GM23338 (cell line): ENCODE measurements around the gene TFF1. TPM values are rescaled to one million over a fixed set of nuclear protein-coding genes. Genes with fewer than 3 reads are reported as not detected.
"Not testable (repeated sequence)": the region's sequence is repeated elsewhere in the genome, so short reads cannot be mapped to it uniquely, and the experiment has no call there.

ENCODE experiments used
- ATAC-seq: fragments of 200-7000 bp; cut with Tn5 transposase; 3 replicates; pipeline ENCODE4 v1.9.1; 2020
- DNase-seq: peaks from one replicate; pipeline ENCODE4 v3.0.0-alpha.2; 2015; ENCODE audit warnings: low spot score
- H2AFZ ChIP-seq: fragments of 200-600 bp; sonication (generic); 2 replicates; pipeline ENCODE4 v1.8.0; 2016; ENCODE audit warnings: antibody characterized with exemption, mild to moderate bottlenecking, moderate library complexity
- H3F3A ChIP-seq: fragments of 200-600 bp; sonication (generic); replicated peaks from 2 replicates; pipeline ENCODE4 v1.8.0; 2017; ENCODE audit warnings: antibody characterized with exemption, mixed run types, low read depth
- H3K27ac ChIP-seq: fragments of 200-600 bp; sonication (generic); 2 replicates; pipeline ENCODE4 v1.6.1; 2016; ENCODE audit warnings: low read depth
- H3K27me3 ChIP-seq: fragments of 200-600 bp; sonication (generic); 2 replicates; pipeline ENCODE4 v1.8.0; 2016; ENCODE audit warnings: mild to moderate bottlenecking, mixed run types, moderate library complexity; ENCODE audit not compliant: insufficient read depth
- H3K36me3 ChIP-seq: fragments of 200-600 bp; sonication (generic); 2 replicates; pipeline ENCODE4 v1.8.0; 2016; ENCODE audit warnings: mild to moderate bottlenecking; ENCODE audit not compliant: insufficient read depth
- H3K4me1 ChIP-seq: fragments of 200-600 bp; sonication (generic); 2 replicates; pipeline ENCODE4 v1.8.0; 2016; ENCODE audit warnings: mild to moderate bottlenecking, moderate library complexity; ENCODE audit not compliant: insufficient read depth
- H3K4me2 ChIP-seq: fragments of 200-600 bp; sonication (generic); 2 replicates; pipeline ENCODE4 v1.7.1; 2017; ENCODE audit warnings: mixed run types
- H3K4me3 ChIP-seq: fragments of 200-600 bp; sonication (generic); 2 replicates; pipeline ENCODE4 v1.6.1; 2016; ENCODE audit warnings: mixed run types
- H3K79me2 ChIP-seq: fragments of 200-600 bp; sonication (generic); replicated peaks from 2 replicates; pipeline ENCODE4 v1.8.0; 2017; ENCODE audit warnings: mild to moderate bottlenecking; ENCODE audit not compliant: insufficient read depth
- H3K9me2 ChIP-seq: fragments of 200-600 bp; sonication (generic); 2 replicates; pipeline ENCODE4 v1.8.0; 2017; ENCODE audit not compliant: insufficient read depth
- H4K20me1 ChIP-seq: fragments of 200-600 bp; sonication (generic); replicated peaks from 2 replicates; pipeline ENCODE4 v1.8.0; 2017; ENCODE audit warnings: mild to moderate bottlenecking; ENCODE audit not compliant: insufficient read depth
- H3K27ac Mint-ChIP-seq: 2 replicates; pipeline ENCODE4 v1.8.0; 2020; ENCODE audit warnings: inconsistent platforms, mild to moderate bottlenecking, moderate library complexity, mixed read lengths
- H3K27me3 Mint-ChIP-seq: 3 replicates; pipeline ENCODE4 v1.8.0; 2022; ENCODE audit warnings: low read depth, mild to moderate bottlenecking, moderate library complexity, mixed read lengths, inconsistent platforms; ENCODE audit not compliant: insufficient read depth, poor library complexity
- H3K36me3 Mint-ChIP-seq: 3 replicates; pipeline ENCODE4 v1.8.0; 2021; ENCODE audit warnings: low read depth, mild to moderate bottlenecking, inconsistent platforms, moderate library complexity, mixed read lengths
- H3K4me1 Mint-ChIP-seq: 3 replicates; pipeline ENCODE4 v1.8.0; 2020; ENCODE audit warnings: mild to moderate bottlenecking, inconsistent platforms, mixed read lengths
- H3K4me3 Mint-ChIP-seq: 3 replicates; pipeline ENCODE4 v1.8.0; 2021; ENCODE audit warnings: moderate library complexity, mild to moderate bottlenecking, inconsistent platforms, mixed read lengths
- H3K9me3 Mint-ChIP-seq: 3 replicates; pipeline ENCODE4 v1.8.0; 2020; ENCODE audit warnings: moderate library complexity, mild to moderate bottlenecking, inconsistent platforms, mixed read lengths
- CREB1 ChIP-seq: fragments of 250-450 bp; sonication (Bioruptor Pico); IDR thresholded peaks from 2 replicates; pipeline ENCODE4 v1.5.0; 2020; ENCODE audit warnings: low read depth, mild to moderate bottlenecking, moderate library complexity
- EZH2phosphoT487 ChIP-seq: fragments of 200-600 bp; sonication (generic); IDR thresholded peaks from one replicate; pipeline ENCODE4 v1.8.1; 2018; ENCODE audit warnings: antibody characterized with exemption; ENCODE audit not compliant: unreplicated experiment
- JUNB ChIP-seq: IDR thresholded peaks from one replicate; pipeline ENCODE4 v1.6.1; 2016; ENCODE audit warnings: antibody characterized with exemption; ENCODE audit not compliant: unreplicated experiment
- NANOG ChIP-seq: IDR thresholded peaks from 2 replicates; pipeline ENCODE4 v1.6.1; 2016; ENCODE audit warnings: antibody characterized with exemption, borderline replicate concordance
- POLR2AphosphoS5 ChIP-seq: IDR thresholded peaks from 2 replicates; pipeline ENCODE4 v1.6.1; 2016; ENCODE audit warnings: antibody characterized with exemption, low read depth
- ZNF114 ChIP-seq: fragments of 250-450 bp; sonication (Bioruptor Pico); IDR thresholded peaks from 2 replicates; pipeline ENCODE4 v1.5.0; 2020; ENCODE audit warnings: mild to moderate bottlenecking, moderate library complexity
- polyA plus RNA-seq: library from polyadenylated mRNA; unstranded; fragments of >200 nt; fragmentation: Nextera tagmentation; extraction: Ambion mirVana; gene quantifications from 2 replicates; pipeline ENCODE4 v1.2.1, GENCODE V29; 2016
- total RNA-seq: library from RNA; depleted of rRNA; stranded (reverse); fragments of >200 nt; shearing (Covaris generic); gene quantifications from 2 replicates; pipeline ENCODE4 v1.2.3, GENCODE V29; 2014
- TF ChIP-seq, protein P1 (sequence below): fragments of 250-450 bp; sonication (Bioruptor Pico); IDR thresholded peaks from 2 replicates; pipeline ENCODE4 v1.5.0; 2020; ENCODE audit warnings: mild to moderate bottlenecking, moderate library complexity
- TF ChIP-seq, protein P2 (sequence below): IDR thresholded peaks from 2 replicates; pipeline ENCODE4 v1.6.1; 2016; ENCODE audit warnings: antibody characterized with exemption
- TF ChIP-seq, protein P3 (sequence below): IDR thresholded peaks from one replicate; pipeline ENCODE4 v1.6.1; 2018; ENCODE audit warnings: antibody characterized with exemption; ENCODE audit not compliant: unreplicated experiment

TFF1 gene
- total and polyA plus RNA-seq, 2 experiments from 2014 or later: not detected

- TF ChIP-seq, protein P1, sequence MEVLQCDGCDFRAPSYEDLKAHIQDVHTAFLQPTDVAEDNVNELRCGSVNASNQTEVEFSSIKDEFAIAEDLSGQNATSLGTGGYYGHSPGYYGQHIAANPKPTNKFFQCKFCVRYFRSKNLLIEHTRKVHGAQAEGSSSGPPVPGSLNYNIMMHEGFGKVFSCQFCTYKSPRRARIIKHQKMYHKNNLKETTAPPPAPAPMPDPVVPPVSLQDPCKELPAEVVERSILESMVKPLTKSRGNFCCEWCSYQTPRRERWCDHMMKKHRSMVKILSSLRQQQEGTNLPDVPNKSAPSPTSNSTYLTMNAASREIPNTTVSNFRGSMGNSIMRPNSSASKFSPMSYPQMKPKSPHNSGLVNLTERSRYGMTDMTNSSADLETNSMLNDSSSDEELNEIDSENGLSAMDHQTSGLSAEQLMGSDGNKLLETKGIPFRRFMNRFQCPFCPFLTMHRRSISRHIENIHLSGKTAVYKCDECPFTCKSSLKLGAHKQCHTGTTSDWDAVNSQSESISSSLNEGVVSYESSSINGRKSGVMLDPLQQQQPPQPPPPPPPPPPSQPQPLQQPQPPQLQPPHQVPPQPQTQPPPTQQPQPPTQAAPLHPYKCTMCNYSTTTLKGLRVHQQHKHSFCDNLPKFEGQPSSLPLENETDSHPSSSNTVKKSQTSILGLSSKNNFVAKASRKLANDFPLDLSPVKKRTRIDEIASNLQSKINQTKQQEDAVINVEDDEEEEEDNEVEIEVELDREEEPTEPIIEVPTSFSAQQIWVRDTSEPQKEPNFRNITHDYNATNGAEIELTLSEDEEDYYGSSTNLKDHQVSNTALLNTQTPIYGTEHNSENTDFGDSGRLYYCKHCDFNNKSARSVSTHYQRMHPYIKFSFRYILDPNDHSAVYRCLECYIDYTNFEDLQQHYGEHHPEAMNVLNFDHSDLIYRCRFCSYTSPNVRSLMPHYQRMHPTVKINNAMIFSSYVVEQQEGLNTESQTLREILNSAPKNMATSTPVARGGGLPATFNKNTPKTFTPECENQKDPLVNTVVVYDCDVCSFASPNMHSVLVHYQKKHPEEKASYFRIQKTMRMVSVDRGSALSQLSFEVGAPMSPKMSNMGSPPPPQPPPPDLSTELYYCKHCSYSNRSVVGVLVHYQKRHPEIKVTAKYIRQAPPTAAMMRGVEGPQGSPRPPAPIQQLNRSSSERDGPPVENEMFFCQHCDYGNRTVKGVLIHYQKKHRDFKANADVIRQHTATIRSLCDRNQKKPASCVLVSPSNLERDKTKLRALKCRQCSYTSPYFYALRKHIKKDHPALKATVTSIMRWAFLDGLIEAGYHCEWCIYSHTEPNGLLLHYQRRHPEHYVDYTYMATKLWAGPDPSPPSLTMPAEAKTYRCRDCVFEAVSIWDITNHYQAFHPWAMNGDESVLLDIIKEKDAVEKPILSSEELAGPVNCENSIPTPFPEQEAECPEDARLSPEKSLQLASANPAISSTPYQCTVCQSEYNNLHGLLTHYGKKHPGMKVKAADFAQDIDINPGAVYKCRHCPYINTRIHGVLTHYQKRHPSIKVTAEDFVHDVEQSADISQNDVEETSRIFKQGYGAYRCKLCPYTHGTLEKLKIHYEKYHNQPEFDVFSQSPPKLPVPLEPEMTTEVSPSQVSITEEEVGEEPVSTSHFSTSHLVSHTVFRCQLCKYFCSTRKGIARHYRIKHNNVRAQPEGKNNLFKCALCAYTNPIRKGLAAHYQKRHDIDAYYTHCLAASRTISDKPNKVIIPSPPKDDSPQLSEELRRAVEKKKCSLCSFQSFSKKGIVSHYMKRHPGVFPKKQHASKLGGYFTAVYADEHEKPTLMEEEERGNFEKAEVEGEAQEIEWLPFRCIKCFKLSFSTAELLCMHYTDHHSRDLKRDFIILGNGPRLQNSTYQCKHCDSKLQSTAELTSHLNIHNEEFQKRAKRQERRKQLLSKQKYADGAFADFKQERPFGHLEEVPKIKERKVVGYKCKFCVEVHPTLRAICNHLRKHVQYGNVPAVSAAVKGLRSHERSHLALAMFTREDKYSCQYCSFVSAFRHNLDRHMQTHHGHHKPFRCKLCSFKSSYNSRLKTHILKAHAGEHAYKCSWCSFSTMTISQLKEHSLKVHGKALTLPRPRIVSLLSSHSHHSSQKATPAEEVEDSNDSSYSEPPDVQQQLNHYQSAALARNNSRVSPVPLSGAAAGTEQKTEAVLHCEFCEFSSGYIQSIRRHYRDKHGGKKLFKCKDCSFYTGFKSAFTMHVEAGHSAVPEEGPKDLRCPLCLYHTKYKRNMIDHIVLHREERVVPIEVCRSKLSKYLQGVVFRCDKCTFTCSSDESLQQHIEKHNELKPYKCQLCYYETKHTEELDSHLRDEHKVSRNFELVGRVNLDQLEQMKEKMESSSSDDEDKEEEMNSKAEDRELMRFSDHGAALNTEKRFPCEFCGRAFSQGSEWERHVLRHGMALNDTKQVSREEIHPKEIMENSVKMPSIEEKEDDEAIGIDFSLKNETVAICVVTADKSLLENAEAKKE: no peak
- no peak for TF ChIP-seq CREB1 (CRISPR knock-in tag)
- TF ChIP-seq JUNB: no peak
- TF ChIP-seq EZH2phosphoT487: no peak
Observed at GRCh38 chr21:42409366-42409765, 43.0 kb upstream of the TFF1 start (continued).

DNA sequence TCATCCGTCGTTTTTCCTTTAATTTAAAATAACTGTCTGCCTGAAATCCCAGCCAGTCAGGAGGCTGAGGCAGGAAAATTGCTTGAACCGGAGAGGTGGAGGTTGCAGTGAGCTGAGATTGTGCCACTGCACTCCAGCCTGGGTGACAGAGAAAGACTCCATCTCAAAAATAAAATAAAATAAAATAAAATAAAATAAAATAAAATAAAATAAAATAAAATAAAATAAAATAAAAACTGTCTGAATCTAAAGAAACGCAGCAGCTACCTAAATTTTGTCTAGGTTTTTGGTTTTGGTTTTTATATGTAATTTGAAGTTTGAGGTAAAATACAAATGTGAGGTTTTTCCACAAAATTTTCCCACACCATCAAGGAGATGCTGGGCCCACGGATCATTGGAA, 42.4 kb upstream of the TFF1 start:
- H3K4me3 Mint-ChIP-seq, H3F3A ChIP-seq, ATAC-seq: not testable (repeated sequence)

DNA sequence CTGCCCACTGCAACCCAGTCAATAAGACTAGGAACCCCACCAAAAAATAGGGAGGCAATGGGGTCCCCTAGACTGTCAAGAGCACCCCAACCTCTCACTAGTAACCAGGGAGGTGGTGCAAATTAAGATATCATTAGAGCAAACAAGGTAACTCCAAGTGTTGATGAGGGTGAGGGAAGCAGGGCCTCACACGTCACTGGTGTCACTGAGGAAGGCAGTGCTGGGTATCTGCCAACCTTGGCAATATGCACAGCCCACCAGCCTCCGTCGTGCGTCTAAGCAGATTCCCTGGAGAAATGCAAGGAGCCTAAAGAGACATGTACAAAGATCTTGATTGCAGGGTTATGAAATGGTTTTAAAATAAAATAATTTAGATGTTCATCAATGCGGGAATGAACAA, 41.1 kb upstream of the TFF1 start:
- ATAC-seq (no peak), DNase-seq (no peak)
- Mint-ChIP-seq H3K9me3 (no peaks in the 10 kb centered on the region), H3K4me3 (no peak overlapping the region), H3K36me3 (no peaks in the 10 kb centered on the region), H3K4me1 (peaks cover 7% of the 10 kb centered on the region; the same call in 2 of the 3 replicates), H3K27me3 (peaks cover 1% of the 10 kb centered on the region), H3K27ac (no peak overlapping the region)
- Histone ChIP-seq H3K4me1 (no peaks in the 10 kb centered on the region), H4K20me1 (no peaks in the 10 kb centered on the region), H3K36me3 (no peaks in the 10 kb centered on the region), H3F3A (no peaks in the 10 kb centered on the region), H2AFZ (no peak overlapping the region), H3K27ac (no peak overlapping the region), H3K27me3 (no peaks in the 10 kb centered on the region), H3K4me2 (no peak overlapping the region), H3K9me2 (no peaks in the 10 kb centered on the region), H3K79me2 (no peaks in the 10 kb centered on the region), H3K4me3 (no peak overlapping the region)
- TF ChIP-seq EZH2phosphoT487: no peak
- TF ChIP-seq ZNF114 (CRISPR knock-in tag): no peak
- TF ChIP-seq POLR2AphosphoS5: no peak
- no peak for TF ChIP-seq NANOG
- TF ChIP-seq, protein P2, sequence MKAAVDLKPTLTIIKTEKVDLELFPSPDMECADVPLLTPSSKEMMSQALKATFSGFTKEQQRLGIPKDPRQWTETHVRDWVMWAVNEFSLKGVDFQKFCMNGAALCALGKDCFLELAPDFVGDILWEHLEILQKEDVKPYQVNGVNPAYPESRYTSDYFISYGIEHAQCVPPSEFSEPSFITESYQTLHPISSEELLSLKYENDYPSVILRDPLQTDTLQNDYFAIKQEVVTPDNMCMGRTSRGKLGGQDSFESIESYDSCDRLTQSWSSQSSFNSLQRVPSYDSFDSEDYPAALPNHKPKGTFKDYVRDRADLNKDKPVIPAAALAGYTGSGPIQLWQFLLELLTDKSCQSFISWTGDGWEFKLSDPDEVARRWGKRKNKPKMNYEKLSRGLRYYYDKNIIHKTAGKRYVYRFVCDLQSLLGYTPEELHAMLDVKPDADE: no peak
- TF ChIP-seq, protein P3, sequence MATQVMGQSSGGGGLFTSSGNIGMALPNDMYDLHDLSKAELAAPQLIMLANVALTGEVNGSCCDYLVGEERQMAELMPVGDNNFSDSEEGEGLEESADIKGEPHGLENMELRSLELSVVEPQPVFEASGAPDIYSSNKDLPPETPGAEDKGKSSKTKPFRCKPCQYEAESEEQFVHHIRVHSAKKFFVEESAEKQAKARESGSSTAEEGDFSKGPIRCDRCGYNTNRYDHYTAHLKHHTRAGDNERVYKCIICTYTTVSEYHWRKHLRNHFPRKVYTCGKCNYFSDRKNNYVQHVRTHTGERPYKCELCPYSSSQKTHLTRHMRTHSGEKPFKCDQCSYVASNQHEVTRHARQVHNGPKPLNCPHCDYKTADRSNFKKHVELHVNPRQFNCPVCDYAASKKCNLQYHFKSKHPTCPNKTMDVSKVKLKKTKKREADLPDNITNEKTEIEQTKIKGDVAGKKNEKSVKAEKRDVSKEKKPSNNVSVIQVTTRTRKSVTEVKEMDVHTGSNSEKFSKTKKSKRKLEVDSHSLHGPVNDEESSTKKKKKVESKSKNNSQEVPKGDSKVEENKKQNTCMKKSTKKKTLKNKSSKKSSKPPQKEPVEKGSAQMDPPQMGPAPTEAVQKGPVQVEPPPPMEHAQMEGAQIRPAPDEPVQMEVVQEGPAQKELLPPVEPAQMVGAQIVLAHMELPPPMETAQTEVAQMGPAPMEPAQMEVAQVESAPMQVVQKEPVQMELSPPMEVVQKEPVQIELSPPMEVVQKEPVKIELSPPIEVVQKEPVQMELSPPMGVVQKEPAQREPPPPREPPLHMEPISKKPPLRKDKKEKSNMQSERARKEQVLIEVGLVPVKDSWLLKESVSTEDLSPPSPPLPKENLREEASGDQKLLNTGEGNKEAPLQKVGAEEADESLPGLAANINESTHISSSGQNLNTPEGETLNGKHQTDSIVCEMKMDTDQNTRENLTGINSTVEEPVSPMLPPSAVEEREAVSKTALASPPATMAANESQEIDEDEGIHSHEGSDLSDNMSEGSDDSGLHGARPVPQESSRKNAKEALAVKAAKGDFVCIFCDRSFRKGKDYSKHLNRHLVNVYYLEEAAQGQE: no peak

More for the DNA sequence above, 42.4 kb upstream of the TFF1 start:
- not testable (repeated sequence) for H3K27ac Mint-ChIP-seq, H3K27me3 ChIP-seq, DNase-seq, H3K27ac ChIP-seq, H3K36me3 ChIP-seq, H4K20me1 ChIP-seq, H3K4me1 Mint-ChIP-seq, H3K9me3 Mint-ChIP-seq, H3K4me1 ChIP-seq, H3K27me3 Mint-ChIP-seq, H3K9me2 ChIP-seq, H3K4me3 ChIP-seq, H3K36me3 Mint-ChIP-seq, H3K79me2 ChIP-seq, H3K4me2 ChIP-seq, H2AFZ ChIP-seq
